PFSK-1 (cell line): Measurements from ENCODE around the gene C11orf58.

Experiments used
- FOXP2 ChIP-seq: optimal IDR thresholded peaks from 2 replicates; pipeline ENCODE3; 2011; ENCODE audit warnings: borderline replicate concordance, control low read depth, inconsistent platforms; ENCODE audit not compliant: insufficient read depth; ENCODE audit errors: extremely low read length, extremely low read depth
- POLR2AphosphoS5 ChIP-seq: IDR thresholded peaks from 2 replicates; pipeline ENCODE4 v1.6.1; 2012; ENCODE audit warnings: low read depth, mild to moderate bottlenecking, control low read depth, low read length, moderate library complexity
- SIN3A ChIP-seq: IDR thresholded peaks from 2 replicates; pipeline ENCODE4 v1.6.1; 2012; ENCODE audit warnings: mild to moderate bottlenecking, low read length, moderate library complexity, borderline replicate concordance; ENCODE audit not compliant: insufficient read depth
- TAF1 ChIP-seq: IDR thresholded peaks from 2 replicates; pipeline ENCODE4 v1.6.1; 2012; ENCODE audit warnings: low read length, control low read depth, borderline replicate concordance; ENCODE audit not compliant: insufficient read depth
- TF ChIP-seq, protein P1 (sequence below), 2 experiments: IDR thresholded peaks; 2 replicates each; pipeline versions ENCODE4 v1.6.1 to v1.8.0; 2011 to 2012; ENCODE audit warnings: low read depth in 2 of 2, low read length in 2 of 2, control low read depth in 1 of 2, inconsistent platforms in 1 of 2, mild to moderate bottlenecking in 1 of 2, moderate library complexity in 1 of 2; ENCODE audit not compliant: insufficient read depth in 1 of 2

The C11orf58 gene

DNA sequence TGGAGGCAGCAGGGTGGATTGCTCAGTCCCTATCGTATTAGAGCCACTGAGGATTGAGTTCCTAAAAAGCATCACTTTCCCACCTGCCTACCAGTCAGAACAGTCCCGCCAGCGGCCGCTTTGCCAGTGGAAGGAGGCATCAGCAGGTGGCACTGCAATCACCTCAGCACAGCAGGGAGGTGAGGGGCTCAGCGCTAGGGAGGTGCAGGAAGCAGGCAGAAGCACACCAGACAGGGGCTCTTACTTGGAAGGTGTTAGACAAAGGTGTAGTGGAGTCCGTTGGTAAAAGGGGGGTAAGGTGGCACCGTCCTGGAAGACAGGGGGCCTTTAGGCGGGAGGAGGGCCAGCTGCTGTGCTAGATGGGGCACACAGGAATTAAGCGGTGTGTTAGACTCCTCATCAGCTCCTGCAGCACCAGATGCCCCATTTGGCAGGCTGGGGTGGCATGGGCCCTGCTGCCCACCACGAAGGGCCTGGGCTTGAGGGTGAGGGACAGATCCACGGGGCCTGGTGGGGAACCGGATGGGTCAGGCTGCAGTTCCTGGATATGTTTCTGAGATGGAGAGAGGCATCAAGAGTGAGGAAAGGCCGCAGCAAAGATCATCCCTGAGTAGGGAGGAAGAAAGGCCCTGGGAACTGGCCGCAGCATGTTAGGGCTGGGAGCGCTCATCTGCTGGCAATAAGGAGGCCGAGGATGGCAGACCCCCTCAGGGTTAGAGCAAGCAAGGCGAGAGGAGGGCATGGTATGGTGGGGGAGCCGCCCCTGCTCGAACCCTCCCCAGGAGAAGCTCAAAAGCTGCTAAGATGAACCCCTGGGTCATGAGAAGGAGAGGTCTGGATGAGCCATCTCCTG lies 42.5 kb downstream of the C11orf58 start:
- TF ChIP-seq, protein P1, sequence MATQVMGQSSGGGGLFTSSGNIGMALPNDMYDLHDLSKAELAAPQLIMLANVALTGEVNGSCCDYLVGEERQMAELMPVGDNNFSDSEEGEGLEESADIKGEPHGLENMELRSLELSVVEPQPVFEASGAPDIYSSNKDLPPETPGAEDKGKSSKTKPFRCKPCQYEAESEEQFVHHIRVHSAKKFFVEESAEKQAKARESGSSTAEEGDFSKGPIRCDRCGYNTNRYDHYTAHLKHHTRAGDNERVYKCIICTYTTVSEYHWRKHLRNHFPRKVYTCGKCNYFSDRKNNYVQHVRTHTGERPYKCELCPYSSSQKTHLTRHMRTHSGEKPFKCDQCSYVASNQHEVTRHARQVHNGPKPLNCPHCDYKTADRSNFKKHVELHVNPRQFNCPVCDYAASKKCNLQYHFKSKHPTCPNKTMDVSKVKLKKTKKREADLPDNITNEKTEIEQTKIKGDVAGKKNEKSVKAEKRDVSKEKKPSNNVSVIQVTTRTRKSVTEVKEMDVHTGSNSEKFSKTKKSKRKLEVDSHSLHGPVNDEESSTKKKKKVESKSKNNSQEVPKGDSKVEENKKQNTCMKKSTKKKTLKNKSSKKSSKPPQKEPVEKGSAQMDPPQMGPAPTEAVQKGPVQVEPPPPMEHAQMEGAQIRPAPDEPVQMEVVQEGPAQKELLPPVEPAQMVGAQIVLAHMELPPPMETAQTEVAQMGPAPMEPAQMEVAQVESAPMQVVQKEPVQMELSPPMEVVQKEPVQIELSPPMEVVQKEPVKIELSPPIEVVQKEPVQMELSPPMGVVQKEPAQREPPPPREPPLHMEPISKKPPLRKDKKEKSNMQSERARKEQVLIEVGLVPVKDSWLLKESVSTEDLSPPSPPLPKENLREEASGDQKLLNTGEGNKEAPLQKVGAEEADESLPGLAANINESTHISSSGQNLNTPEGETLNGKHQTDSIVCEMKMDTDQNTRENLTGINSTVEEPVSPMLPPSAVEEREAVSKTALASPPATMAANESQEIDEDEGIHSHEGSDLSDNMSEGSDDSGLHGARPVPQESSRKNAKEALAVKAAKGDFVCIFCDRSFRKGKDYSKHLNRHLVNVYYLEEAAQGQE (IDR thresholded peaks at IDR 0.05; ENCODE audit: insufficient read depth in 1 of 2, low read depth in 2 of 2, low read length in 2 of 2): no peak
- TF ChIP-seq FOXP2: no peak
- no peak for TF ChIP-seq SIN3A
- no peak for TF ChIP-seq TAF1

DNA sequence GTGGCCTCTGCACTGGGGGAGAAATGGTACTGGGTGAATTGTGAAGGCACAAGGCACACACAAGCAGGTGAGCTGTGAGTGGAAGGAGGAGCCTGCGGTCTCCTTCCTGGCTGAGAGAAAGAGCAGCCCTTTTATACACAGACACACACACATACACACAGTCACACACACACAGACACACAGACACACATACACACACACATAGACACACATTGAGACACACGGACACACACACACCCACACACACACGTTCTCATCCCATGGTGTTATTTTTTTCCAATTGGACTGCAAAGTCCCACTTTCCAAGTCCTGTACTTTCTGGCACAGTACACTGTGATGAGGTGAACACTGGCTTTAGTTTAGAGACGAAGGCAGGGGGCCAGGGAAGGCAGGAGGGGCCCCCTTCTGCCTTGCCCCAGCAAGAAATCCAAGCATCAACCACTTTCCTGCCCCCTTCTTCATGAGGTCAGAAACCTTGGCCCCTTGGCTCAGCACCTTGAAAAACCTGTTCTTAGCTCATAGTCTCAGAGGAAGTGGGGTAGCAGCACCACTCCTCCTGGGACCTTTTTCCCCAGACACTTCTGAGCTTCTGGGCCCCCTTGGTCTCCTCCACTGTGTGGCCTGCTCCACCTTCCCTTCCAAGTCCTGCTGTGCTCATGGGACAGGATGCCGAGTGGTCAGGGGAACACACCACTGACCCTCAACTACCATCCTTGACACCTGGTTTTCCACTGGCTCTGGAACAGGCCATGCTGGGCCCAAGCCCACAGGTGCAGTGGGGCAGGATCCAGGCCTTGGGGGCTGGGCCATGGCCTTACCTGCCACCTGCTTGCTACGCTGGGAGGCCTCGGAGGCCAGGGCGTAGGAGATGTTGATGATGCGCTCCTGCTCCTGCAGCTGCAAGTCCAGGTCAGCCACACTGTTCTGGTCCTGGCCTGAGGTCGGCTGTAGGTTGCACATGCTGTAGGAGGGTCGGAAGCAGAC lies 43.8 kb downstream of the C11orf58 start:
- TF ChIP-seq, protein P1 (IDR thresholded peaks at IDR 0.05; ENCODE audit: insufficient read depth in 1 of 2, low read depth in 2 of 2, low read length in 2 of 2): no peak
- TF ChIP-seq SIN3A (no peak), TAF1 (no peak), FOXP2 (no peak), POLR2AphosphoS5 (no peak)

DNA sequence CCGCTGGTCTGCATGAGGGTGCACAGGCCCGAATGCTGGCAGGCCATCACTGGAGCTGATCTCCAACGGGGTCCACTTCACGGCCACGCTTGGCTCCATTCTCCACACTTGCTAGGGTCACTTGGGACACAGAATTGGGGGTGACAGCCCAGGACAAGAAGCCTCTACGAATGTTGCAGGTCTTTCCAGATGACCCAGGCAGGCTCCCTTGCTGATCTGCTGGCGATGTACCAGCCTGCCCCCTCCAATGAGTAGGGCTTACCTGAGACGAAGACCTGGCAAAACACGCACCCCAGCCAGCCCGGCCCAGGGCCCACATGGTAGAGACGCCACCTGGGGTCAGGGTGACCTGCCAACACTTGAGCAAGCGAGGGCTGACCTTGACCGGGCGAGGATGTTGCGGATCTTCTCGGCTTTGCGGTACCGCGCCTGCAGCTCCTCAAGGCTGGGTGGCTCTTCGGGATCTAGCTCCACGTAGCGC lies 44.9 kb downstream of the C11orf58 start:
- TF ChIP-seq TAF1 (no peak), FOXP2 (no peak)

DNA sequence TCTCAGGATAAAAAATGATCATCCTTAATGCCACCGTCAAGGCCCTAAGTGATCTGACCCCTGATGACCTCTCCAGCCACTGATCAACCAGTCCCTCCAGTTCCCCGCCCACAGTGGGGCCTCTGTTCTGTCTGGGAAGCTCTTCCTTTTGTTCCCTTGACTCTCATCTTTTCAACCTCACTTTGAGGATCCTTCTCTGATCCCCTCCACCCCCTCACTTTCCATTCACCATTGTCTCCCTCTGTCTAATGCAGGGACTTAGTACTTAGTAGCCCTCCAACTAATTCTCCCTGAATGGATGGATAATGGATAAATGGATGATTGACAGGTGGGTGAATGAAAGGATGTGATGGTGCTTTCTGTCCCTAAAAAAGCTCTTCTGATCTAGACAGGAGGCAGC lies 45.6 kb downstream of the C11orf58 start:
- TF ChIP-seq SIN3A (no peak), TAF1 (no peak), POLR2AphosphoS5 (no peak), FOXP2 (no peak)
- TF ChIP-seq, protein P1 (IDR thresholded peaks at IDR 0.05; ENCODE audit: insufficient read depth in 1 of 2, low read depth in 2 of 2, low read length in 2 of 2): no peak

DNA sequence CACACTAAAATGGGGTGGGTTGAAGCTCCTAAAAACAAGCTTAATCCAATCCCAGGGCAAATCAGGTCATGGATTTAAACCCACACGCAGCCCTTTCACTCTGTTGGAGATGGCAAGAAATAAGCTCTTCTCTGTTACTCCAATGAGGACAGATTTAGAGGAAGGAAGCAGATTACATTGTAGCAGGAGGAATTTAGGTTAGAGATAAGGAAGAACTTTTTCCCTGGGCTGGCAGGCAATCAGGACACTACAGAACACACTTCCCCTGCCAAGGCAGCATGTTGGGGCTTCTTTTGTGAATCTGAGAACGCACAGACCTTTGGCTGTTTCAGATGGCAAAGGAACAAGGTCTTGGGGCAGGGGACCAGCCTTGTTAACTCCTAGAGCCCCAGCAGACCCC lies 46.2 kb downstream of the C11orf58 start:
- TF ChIP-seq SIN3A: no peak
- no peak for TF ChIP-seq TAF1

DNA sequence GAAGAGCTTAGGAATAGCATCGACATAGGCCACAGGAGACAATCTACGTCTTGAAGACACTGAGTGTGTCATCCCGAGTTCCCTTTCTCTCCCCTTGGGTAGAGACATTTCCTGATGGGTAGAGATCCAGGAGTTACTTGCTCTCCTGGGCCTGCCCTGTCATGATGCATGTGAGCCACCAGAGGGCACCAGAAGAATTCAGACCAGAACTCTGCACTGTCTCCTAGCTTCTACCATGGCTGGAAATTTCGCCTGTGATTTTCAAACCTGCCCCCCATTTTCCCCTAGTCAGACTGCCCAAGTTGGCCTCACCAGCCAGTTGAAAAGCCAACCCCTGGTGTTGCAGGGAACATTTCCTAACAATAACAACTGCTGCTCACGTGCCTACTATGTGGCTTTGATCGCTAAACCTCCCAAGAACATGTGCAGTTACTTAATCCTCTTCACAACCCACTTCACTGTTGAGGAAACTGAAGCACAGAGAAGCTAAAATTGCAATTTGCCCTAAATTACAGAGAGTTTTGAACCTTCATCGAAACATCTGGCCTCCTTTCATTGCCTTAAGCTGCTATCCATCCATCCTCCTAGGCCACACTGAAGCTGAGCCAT lies 47.2 kb downstream of the C11orf58 start:
- TF ChIP-seq, protein P1 (IDR thresholded peaks at IDR 0.05; ENCODE audit: insufficient read depth in 1 of 2, low read depth in 2 of 2, low read length in 2 of 2): no peak
- TF ChIP-seq TAF1 (no peak), POLR2AphosphoS5 (no peak), FOXP2 (no peak), SIN3A (no peak)
